ENCODE results near the gene OTOF.

OTOF gene

DNA sequence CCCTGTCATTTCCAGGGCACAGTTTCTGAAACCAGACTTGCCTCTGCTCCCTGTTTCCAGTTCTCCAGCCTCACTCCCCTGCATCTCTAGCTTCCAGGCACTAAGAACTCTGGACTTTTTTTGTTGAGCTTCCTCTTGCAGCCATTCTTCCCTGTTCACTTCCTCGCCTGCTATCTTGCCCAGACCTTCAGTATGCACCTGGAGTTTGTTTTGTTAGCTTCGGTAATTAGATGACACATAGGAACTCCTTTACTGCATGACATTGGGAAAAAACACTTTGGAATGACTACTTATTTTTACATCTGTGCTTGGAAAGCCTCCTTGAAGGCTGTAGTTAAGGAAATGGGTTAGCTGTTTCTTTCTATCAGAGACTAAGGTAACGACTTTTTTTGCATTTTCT, 35.2 kb downstream of the OTOF start:
- TF ChIP-seq CREB1 (IDR thresholded peaks at IDR 0.05; ENCODE audit: low read depth) (no peak), EP300 (IDR thresholded peaks at IDR 0.05; ENCODE audit: borderline replicate concordance) (no peak), TCF12 (IDR thresholded peaks at IDR 0.05; ENCODE audit: low read depth) (no peak), YY1 (IDR thresholded peaks at IDR 0.05; ENCODE audit: low read depth) (no peak), RAD21 (IDR thresholded peaks at IDR 0.05; ENCODE audit: low read depth) (no peak), NFIC (IDR thresholded peaks at IDR 0.05) (no peak)

DNA sequence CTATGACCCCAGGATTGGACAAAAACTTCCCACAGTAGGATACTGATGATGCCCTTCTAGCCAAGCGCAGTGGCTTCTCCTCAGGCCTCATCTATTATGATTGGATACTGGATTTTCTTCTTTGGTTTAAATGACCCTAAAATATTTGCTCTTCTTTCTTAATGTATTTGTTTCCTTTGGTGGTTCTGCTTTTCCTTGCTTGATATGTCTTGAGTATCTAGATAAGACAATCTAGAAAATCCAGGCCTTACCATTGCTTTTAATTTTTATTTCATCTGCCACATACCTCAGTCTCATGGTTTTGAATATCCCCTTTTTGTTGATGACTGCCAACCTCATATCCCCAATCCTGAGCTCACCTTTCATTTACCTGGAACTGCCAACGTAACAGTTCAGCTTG, 35.6 kb downstream of the OTOF start:
- TF ChIP-seq, protein P1, sequence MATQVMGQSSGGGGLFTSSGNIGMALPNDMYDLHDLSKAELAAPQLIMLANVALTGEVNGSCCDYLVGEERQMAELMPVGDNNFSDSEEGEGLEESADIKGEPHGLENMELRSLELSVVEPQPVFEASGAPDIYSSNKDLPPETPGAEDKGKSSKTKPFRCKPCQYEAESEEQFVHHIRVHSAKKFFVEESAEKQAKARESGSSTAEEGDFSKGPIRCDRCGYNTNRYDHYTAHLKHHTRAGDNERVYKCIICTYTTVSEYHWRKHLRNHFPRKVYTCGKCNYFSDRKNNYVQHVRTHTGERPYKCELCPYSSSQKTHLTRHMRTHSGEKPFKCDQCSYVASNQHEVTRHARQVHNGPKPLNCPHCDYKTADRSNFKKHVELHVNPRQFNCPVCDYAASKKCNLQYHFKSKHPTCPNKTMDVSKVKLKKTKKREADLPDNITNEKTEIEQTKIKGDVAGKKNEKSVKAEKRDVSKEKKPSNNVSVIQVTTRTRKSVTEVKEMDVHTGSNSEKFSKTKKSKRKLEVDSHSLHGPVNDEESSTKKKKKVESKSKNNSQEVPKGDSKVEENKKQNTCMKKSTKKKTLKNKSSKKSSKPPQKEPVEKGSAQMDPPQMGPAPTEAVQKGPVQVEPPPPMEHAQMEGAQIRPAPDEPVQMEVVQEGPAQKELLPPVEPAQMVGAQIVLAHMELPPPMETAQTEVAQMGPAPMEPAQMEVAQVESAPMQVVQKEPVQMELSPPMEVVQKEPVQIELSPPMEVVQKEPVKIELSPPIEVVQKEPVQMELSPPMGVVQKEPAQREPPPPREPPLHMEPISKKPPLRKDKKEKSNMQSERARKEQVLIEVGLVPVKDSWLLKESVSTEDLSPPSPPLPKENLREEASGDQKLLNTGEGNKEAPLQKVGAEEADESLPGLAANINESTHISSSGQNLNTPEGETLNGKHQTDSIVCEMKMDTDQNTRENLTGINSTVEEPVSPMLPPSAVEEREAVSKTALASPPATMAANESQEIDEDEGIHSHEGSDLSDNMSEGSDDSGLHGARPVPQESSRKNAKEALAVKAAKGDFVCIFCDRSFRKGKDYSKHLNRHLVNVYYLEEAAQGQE (IDR thresholded peaks at IDR 0.05; ENCODE audit: low read depth), result no peak
- TF ChIP-seq NFIC (IDR thresholded peaks at IDR 0.05) (no peak), FOXM1 (IDR thresholded peaks at IDR 0.05; ENCODE audit: borderline replicate concordance, low read depth) (no peak), CREB1 (IDR thresholded peaks at IDR 0.05; ENCODE audit: low read depth) (no peak), TEAD4 (IDR thresholded peaks at IDR 0.05) (no peak), YY1 (IDR thresholded peaks at IDR 0.05; ENCODE audit: low read depth) (no peak), CEBPB (IDR thresholded peaks at IDR 0.05) (no peak), ZBTB7A (IDR thresholded peaks at IDR 0.05; ENCODE audit: low read depth) (no peak), EGR1 (IDR thresholded peaks at IDR 0.05) (no peak), TCF12 (IDR thresholded peaks at IDR 0.05; ENCODE audit: low read depth) (no peak), RAD21 (IDR thresholded peaks at IDR 0.05; ENCODE audit: low read depth) (no peak), EP300 (IDR thresholded peaks at IDR 0.05; ENCODE audit: borderline replicate concordance) (no peak), TAF1 (IDR thresholded peaks at IDR 0.05; ENCODE audit: low read depth) (no peak)
- TF ChIP-seq, protein P2, sequence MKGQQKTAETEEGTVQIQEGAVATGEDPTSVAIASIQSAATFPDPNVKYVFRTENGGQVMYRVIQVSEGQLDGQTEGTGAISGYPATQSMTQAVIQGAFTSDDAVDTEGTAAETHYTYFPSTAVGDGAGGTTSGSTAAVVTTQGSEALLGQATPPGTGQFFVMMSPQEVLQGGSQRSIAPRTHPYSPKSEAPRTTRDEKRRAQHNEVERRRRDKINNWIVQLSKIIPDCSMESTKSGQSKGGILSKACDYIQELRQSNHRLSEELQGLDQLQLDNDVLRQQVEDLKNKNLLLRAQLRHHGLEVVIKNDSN (IDR thresholded peaks at IDR 0.05), result no peak
- TF ChIP-seq, protein P3, sequence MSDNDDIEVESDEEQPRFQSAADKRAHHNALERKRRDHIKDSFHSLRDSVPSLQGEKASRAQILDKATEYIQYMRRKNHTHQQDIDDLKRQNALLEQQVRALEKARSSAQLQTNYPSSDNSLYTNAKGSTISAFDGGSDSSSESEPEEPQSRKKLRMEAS (IDR thresholded peaks at IDR 0.05), result no peak

DNA sequence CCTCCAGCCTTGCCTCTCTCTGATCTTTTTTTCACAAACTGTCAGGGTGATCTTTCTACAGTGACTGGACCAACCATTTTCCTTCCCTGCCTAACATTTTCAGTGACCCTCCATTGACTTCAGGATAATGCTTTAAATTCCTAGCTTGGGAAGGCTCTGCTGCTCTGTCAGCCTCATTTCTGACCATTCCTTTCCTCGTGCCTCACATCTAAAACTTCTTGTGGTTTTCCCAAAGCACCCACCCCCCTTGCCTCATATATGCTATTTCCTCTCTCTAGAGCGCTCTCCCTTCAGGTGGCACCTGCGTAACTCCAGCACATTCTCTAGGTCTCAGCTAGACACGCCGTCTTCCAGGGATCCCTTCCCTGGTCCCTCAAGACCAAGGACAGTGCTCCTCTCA, 39.0 kb downstream of the OTOF start:
- TF ChIP-seq, protein P1 (IDR thresholded peaks at IDR 0.05; ENCODE audit: low read depth), result no peak

DNA sequence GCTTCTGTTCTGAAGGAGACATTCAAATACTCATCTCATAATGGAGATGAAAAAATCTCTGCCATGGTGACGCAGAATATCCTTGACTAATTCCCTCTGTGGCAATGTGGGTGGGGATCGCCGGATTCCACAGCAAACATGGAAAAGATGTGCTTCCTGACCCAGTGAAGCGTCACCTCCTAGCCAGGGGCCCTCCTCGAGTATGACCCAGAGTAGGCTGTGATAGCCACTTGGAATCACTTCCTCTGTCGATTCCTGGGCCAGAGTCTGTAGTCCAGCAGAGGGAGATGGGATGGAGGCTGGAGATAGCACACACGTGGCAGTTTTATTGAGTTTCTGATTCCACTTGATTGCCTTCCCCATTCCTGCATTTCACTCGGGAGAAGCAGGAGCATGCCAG, 39.4 kb downstream of the OTOF start:
- TF ChIP-seq TEAD4 (IDR thresholded peaks at IDR 0.05) (no peak), FOXM1 (IDR thresholded peaks at IDR 0.05; ENCODE audit: borderline replicate concordance, low read depth) (no peak), RAD21 (IDR thresholded peaks at IDR 0.05; ENCODE audit: low read depth) (no peak), ZBTB7A (IDR thresholded peaks at IDR 0.05; ENCODE audit: low read depth) (no peak), TCF12 (IDR thresholded peaks at IDR 0.05; ENCODE audit: low read depth) (no peak), NFIC (IDR thresholded peaks at IDR 0.05) (no peak), TAF1 (IDR thresholded peaks at IDR 0.05; ENCODE audit: low read depth) (no peak), YY1 (IDR thresholded peaks at IDR 0.05; ENCODE audit: low read depth) (no peak), EGR1 (IDR thresholded peaks at IDR 0.05) (no peak), EP300 (IDR thresholded peaks at IDR 0.05; ENCODE audit: borderline replicate concordance) (no peak)
- TF ChIP-seq, protein P1 (IDR thresholded peaks at IDR 0.05; ENCODE audit: low read depth), result no peak
- TF ChIP-seq, protein P3 (IDR thresholded peaks at IDR 0.05), result no peak
- TF ChIP-seq, protein P2 (IDR thresholded peaks at IDR 0.05), result no peak

DNA sequence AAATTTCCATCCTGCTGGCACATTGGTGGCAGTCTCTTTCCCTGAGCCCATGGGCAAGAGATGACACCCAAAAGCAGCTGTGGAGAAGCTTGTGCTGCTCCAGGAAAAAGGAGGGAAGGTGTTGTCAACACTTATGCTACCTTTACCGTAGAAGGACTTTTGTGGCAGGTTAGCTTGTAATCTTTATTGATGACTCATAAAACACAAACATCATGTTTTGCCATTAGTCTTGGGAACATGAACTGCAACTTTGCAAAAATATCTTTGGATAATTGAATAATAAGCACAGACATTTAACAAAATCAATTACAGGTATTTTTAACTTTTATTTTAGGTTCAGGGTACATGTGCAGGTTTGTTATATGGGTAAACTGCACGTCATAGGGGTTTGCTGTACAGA, 42.8 kb downstream of the OTOF start:
- TF ChIP-seq, protein P1 (IDR thresholded peaks at IDR 0.05; ENCODE audit: low read depth), result no peak
- TF ChIP-seq CEBPB (IDR thresholded peaks at IDR 0.05) (no peak), EGR1 (IDR thresholded peaks at IDR 0.05) (no peak), TEAD4 (IDR thresholded peaks at IDR 0.05) (no peak), TCF12 (IDR thresholded peaks at IDR 0.05; ENCODE audit: low read depth) (no peak), FOXM1 (IDR thresholded peaks at IDR 0.05; ENCODE audit: borderline replicate concordance, low read depth) (no peak), CREB1 (IDR thresholded peaks at IDR 0.05; ENCODE audit: low read depth) (no peak), ZBTB7A (IDR thresholded peaks at IDR 0.05; ENCODE audit: low read depth) (no peak), RAD21 (IDR thresholded peaks at IDR 0.05; ENCODE audit: low read depth) (no peak), TAF1 (IDR thresholded peaks at IDR 0.05; ENCODE audit: low read depth) (no peak), NFIC (IDR thresholded peaks at IDR 0.05) (no peak), EP300 (IDR thresholded peaks at IDR 0.05; ENCODE audit: borderline replicate concordance) (no peak), YY1 (IDR thresholded peaks at IDR 0.05; ENCODE audit: low read depth) (no peak)
- TF ChIP-seq, protein P3 (IDR thresholded peaks at IDR 0.05), result no peak
- TF ChIP-seq, protein P2 (IDR thresholded peaks at IDR 0.05), result no peak

Data from Ishikawa (cell line).